Type B pancreatic cell (in vitro differentiated cells): ENCODE measurements around the gene LHCGR. TPM values are rescaled to one million over a fixed set of nuclear protein-coding genes. Genes with fewer than 3 reads are reported as not detected.

Source experiments
- DNase-seq: peaks from one replicate; pipeline ENCODE4 v3.0.0; 2021; ENCODE audit warnings: mixed read lengths; ENCODE audit not compliant: unreplicated experiment; ENCODE audit errors: extremely low spot score
- H3K27ac Mint-ChIP-seq: 2 replicates; pipeline ENCODE4 v1.8.0; 2021; ENCODE audit warnings: mild to moderate bottlenecking, mixed read lengths
- H3K27me3 Mint-ChIP-seq: 2 replicates; pipeline ENCODE4 v1.8.0; 2021; ENCODE audit warnings: mixed read lengths
- H3K36me3 Mint-ChIP-seq: 2 replicates; pipeline ENCODE4 v1.8.0; 2021; ENCODE audit warnings: mixed read lengths
- H3K4me1 Mint-ChIP-seq: one replicate; pipeline ENCODE4 v1.8.0; 2021; ENCODE audit warnings: mixed read lengths; ENCODE audit not compliant: unreplicated experiment
- H3K4me3 Mint-ChIP-seq: 2 replicates; pipeline ENCODE4 v1.8.0; 2021; ENCODE audit warnings: mild to moderate bottlenecking, mixed read lengths
- H3K9me3 Mint-ChIP-seq: 2 replicates; pipeline ENCODE4 v1.8.0; 2021; ENCODE audit warnings: mixed read lengths
- CTCF ChIP-seq: fragments of 200-600 bp; sonication (generic); conservative IDR thresholded peaks from 2 replicates; pipeline ENCODE4 v1.5.0; 2021; ENCODE audit warnings: antibody characterized with exemption, mild to moderate bottlenecking
- total RNA-seq: library from RNA; stranded (reverse); gene quantifications from 2 replicates; pipeline ENCODE4 v1.2.1, GENCODE V29; 2021; ENCODE audit warnings: low replicate concordance

Gene LHCGR
- total RNA-seq, 1 donor from 2014 or later = 0.92 TPM

GRCh38 chr2:48790407-48791170 is 35.1 kb upstream of the LHCGR start:
- TF ChIP-seq CTCF = no peak
- H3K27me3 Mint-ChIP-seq = peaks cover 11% of the 10 kb centered on the region
- no peaks in the 10 kb centered on the region for H3K9me3 Mint-ChIP-seq
- H3K27ac Mint-ChIP-seq = no peak overlapping the region
- no peak overlapping the region for H3K4me3 Mint-ChIP-seq
- DNase-seq = no peak
- peaks cover 21% of the 10 kb centered on the region for H3K4me1 Mint-ChIP-seq
- no peaks in the 10 kb centered on the region for H3K36me3 Mint-ChIP-seq

GRCh38 chr2:48787580-48787979 is 32.1 kb upstream of the LHCGR start:
- no peak for DNase-seq
- H3K4me1 Mint-ChIP-seq = peaks cover 16% of the 10 kb centered on the region

GRCh38 chr2:48781366-48781765 is 25.8 kb upstream of the LHCGR start:
- peaks cover 11% of the 10 kb centered on the region for H3K4me1 Mint-ChIP-seq
- H3K27ac Mint-ChIP-seq = no peak overlapping the region
- no peak overlapping the region for H3K4me3 Mint-ChIP-seq
- no peak for TF ChIP-seq CTCF
- no peaks in the 10 kb centered on the region for H3K9me3 Mint-ChIP-seq
- H3K36me3 Mint-ChIP-seq = no peaks in the 10 kb centered on the region
- DNase-seq = no peak
- peaks cover 11% of the 10 kb centered on the region for H3K27me3 Mint-ChIP-seq

More at GRCh38 chr2:48787580-48787979, 32.1 kb upstream of the LHCGR start:
- H3K4me3 Mint-ChIP-seq = no peak overlapping the region
- H3K36me3 Mint-ChIP-seq = no peaks in the 10 kb centered on the region
- no peaks in the 10 kb centered on the region for H3K9me3 Mint-ChIP-seq
- H3K27ac Mint-ChIP-seq = no peak overlapping the region
- peaks cover 11% of the 10 kb centered on the region for H3K27me3 Mint-ChIP-seq
- TF ChIP-seq CTCF = no peak

GRCh38 chr2:48779019-48779716 is 23.6 kb upstream of the LHCGR start:
- no peak for TF ChIP-seq CTCF
- DNase-seq = no peak
- Mint-ChIP-seq H3K4me3 (no peak overlapping the region), H3K9me3 (no peaks in the 10 kb centered on the region), H3K27ac (no peak overlapping the region), H3K27me3 (peaks cover 11% of the 10 kb centered on the region), H3K4me1 (peaks cover 11% of the 10 kb centered on the region), H3K36me3 (no peaks in the 10 kb centered on the region)

GRCh38 chr2:48774251-48774650 is 18.7 kb upstream of the LHCGR start:
- H3K4me1 Mint-ChIP-seq = peaks cover 2% of the 10 kb centered on the region
- H3K27me3 Mint-ChIP-seq = peaks cover 17% of the 10 kb centered on the region
- H3K9me3 Mint-ChIP-seq = peaks cover 5% of the 10 kb centered on the region
- H3K27ac Mint-ChIP-seq = no peak overlapping the region
- no peak overlapping the region for H3K4me3 Mint-ChIP-seq
- DNase-seq = no peak
- H3K36me3 Mint-ChIP-seq = no peaks in the 10 kb centered on the region
- no peak for TF ChIP-seq CTCF
